ENCODE measurements around the gene SDCBP2. TPM values are rescaled to one million over a fixed set of nuclear protein-coding genes. Genes with fewer than 3 reads are reported as not detected.

The SDCBP2 gene
- total and polyA plus RNA-seq, 2 donors (not counting 1 experiment from before 2014, with no cell fraction given), result 1.2 to 1.3 TPM

DNA sequence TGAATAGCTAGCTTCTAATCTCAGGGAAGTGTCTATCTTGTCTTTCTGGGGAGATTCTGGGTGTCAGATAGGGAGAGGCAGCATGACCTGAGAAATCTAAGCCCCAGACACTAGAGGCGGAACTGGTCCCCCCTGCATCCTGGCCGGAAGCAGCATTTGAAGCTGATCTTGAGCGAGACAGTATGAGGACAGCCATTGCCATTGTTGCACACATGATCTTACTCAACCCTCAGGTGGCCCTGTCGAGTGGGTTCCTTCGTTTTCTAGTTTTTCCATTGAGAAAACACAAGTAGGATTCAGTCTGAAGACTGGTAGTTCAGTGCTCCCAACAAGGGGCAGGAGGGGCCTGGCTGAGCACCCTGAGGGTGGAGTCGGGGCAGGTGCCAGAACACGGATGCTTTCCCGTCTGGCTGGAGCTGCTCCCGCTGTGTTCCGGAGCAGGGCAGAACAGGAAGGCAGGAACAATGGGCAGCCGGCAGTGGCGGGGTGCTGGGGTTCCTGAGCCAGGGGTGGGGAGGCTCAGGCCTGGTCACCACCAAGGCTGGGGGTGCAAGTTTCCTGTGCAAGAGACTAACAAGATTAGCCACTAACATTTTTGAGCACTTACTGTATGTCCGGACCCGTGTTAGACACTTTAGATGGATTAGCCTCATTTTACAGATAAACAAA lies 7.9 kb upstream of the SDCBP2 start:
- TF ChIP-seq EZH2 (IDR thresholded peaks at IDR 0.05; ENCODE audit: borderline replicate concordance, insufficient read depth, low read depth, low read length, poor library complexity, severe bottlenecking), result no peak
- TF ChIP-seq, protein P1, sequence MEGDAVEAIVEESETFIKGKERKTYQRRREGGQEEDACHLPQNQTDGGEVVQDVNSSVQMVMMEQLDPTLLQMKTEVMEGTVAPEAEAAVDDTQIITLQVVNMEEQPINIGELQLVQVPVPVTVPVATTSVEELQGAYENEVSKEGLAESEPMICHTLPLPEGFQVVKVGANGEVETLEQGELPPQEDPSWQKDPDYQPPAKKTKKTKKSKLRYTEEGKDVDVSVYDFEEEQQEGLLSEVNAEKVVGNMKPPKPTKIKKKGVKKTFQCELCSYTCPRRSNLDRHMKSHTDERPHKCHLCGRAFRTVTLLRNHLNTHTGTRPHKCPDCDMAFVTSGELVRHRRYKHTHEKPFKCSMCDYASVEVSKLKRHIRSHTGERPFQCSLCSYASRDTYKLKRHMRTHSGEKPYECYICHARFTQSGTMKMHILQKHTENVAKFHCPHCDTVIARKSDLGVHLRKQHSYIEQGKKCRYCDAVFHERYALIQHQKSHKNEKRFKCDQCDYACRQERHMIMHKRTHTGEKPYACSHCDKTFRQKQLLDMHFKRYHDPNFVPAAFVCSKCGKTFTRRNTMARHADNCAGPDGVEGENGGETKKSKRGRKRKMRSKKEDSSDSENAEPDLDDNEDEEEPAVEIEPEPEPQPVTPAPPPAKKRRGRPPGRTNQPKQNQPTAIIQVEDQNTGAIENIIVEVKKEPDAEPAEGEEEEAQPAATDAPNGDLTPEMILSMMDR (IDR thresholded peaks at IDR 0.05), result no peak
- ATAC-seq (ENCODE audit: low read depth) (no peak), DNase-seq (no peak)
- H3K27ac Mint-ChIP-seq, result no peak overlapping the region
- WGBS (ENCODE audit: insufficient coverage), result 44% methylated on average over 10 of the region's 14 CpGs
- peaks cover 0 to 15% of the 10 kb centered on the region in 2 experiments for H3K36me3 ChIP-seq (replicated peaks in 1 of 2; ENCODE audit: control extremely low read depth in 1 of 2, control insufficient read depth in 1 of 2, extremely low read depth in 1 of 2, insufficient read depth in 2 of 2, low read length in 1 of 2)
- peak overlapping the region; percentile 40 for H3K4me3 Mint-ChIP-seq
- peak overlapping the region; percentile 30 for H3K4me2 ChIP-seq (replicated peaks; ENCODE audit: low read depth, low read length, poor library complexity, severe bottlenecking)
- H3K79me2 ChIP-seq (ENCODE audit: control insufficient read depth, insufficient read depth, low read length), result peaks cover 42% of the 10 kb centered on the region
- H4K20me1 ChIP-seq (ENCODE audit: control insufficient read depth, insufficient read depth, low read length, poor library complexity, severe bottlenecking), result peaks cover 9% of the 10 kb centered on the region
- ChIA-PET POLR2A (no interaction called here), CTCF (interaction anchor here (0.8 kb wide), 1 partner anchor 20 kb away, joined by 3 read pairs; no protein-coding TSS in a partner anchor)
- H3K27me3 Mint-ChIP-seq, result no peaks in the 10 kb centered on the region
- H3K9me3 Mint-ChIP-seq (ENCODE audit: insufficient read depth), result no peaks in the 10 kb centered on the region
- no peak overlapping the region for H2AFZ ChIP-seq (ENCODE audit: insufficient read depth, low read depth, low read length, poor library complexity, severe bottlenecking)
- no peak overlapping the region for H3K4me3 ChIP-seq (ENCODE audit: control extremely low read depth in 1 of 5, extremely low read depth in 1 of 5, insufficient read depth in 1 of 5, low read depth in 2 of 5, low read length in 4 of 5)
- intact Hi-C loops (cut with micrococcal nuclease), result no loop called here
- peaks cover 25% of the 10 kb centered on the region for H3K4me1 Mint-ChIP-seq
- no peak overlapping the region for H3K9ac ChIP-seq (ENCODE audit: low read length)
- H3K9me3 ChIP-seq (ENCODE audit: control extremely low read depth in 1 of 3, control insufficient read depth in 2 of 3, insufficient read depth in 1 of 3, low read length in 2 of 3), result no peaks in the 10 kb centered on the region
- H3K27ac ChIP-seq (ENCODE audit: low read length in 2 of 2), result peak overlapping the region in 1 of 2 donors; percentile 29
- no peaks in the 10 kb centered on the region for H3K27me3 ChIP-seq (replicated peaks in 1 of 4; ENCODE audit: control extremely low read depth in 1 of 4, control insufficient read depth in 3 of 4, insufficient read depth in 4 of 4, low read length in 3 of 4)
- peaks cover 5 to 13% of the 10 kb centered on the region in 2 donors for H3K4me1 ChIP-seq (ENCODE audit: control insufficient read depth in 2 of 2, insufficient read depth in 2 of 2, low read length in 2 of 2)

DNA sequence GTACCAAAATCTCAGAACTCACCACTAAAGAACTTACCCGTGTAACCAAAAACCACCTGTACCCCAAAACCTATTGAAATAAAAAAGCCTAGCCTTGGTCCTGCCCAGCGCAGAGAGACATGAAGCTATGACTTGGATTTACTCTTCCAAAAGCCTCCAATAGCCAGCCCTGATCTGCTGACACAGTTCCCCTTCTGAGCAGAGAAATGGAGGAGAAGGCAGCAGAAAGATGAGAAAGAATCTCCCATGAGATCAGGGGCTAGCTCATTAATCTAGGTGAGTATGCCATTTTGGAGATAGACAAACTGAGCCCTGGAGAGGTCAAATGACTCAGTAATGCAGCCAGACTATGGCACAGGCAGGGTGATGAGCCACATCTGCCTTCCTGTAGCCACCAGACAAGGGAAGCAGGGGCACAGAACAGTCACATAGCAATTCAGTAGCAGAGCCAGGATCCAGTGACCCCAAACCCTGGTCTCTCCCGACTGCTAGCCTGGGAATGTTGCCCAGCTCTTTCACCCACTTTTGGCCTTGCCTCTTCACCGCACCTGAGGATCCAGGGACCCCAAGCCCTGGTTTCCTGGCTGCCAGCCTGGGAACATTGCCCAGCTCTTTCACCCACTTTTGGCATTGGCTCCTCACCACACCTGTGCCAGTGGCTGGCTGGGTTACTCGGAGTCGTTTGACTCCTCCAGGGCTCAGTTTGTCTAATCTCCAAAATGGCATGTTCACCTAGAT lies 7.2 kb upstream of the SDCBP2 start:
- Histone ChIP-seq H3K4me3 (ENCODE audit: control extremely low read depth in 1 of 5, extremely low read depth in 1 of 5, insufficient read depth in 1 of 5, low read depth in 2 of 5, low read length in 4 of 5) (no peak overlapping the region), H3K9me3 (ENCODE audit: control extremely low read depth in 1 of 3, control insufficient read depth in 2 of 3, insufficient read depth in 1 of 3, low read length in 2 of 3) (no peaks in the 10 kb centered on the region), H4K20me1 (ENCODE audit: control insufficient read depth, insufficient read depth, low read length, poor library complexity, severe bottlenecking) (peaks cover 9% of the 10 kb centered on the region), H2AFZ (ENCODE audit: insufficient read depth, low read depth, low read length, poor library complexity, severe bottlenecking) (no peak overlapping the region), H3K4me1 (ENCODE audit: control insufficient read depth in 2 of 2, insufficient read depth in 2 of 2, low read length in 2 of 2) (peaks cover 5 to 13% of the 10 kb centered on the region in 2 donors), H3K79me2 (ENCODE audit: control insufficient read depth, insufficient read depth, low read length) (peaks cover 48% of the 10 kb centered on the region), H3K27me3 (replicated peaks in 1 of 4; ENCODE audit: control extremely low read depth in 1 of 4, control insufficient read depth in 3 of 4, insufficient read depth in 4 of 4, low read length in 3 of 4) (no peaks in the 10 kb centered on the region), H3K36me3 (replicated peaks in 1 of 2; ENCODE audit: control extremely low read depth in 1 of 2, control insufficient read depth in 1 of 2, extremely low read depth in 1 of 2, insufficient read depth in 2 of 2, low read length in 1 of 2) (peaks cover 0 to 20% of the 10 kb centered on the region in 2 experiments), H3K9ac (ENCODE audit: low read length) (no peak overlapping the region), H3K4me2 (replicated peaks; ENCODE audit: low read depth, low read length, poor library complexity, severe bottlenecking) (no peak overlapping the region), H3K27ac (ENCODE audit: low read length in 2 of 2) (no peak overlapping the region)
- POLR2A ChIA-PET, result no interaction called here
- Mint-ChIP-seq H3K4me1 (peaks cover 28% of the 10 kb centered on the region), H3K27ac (no peak overlapping the region), H3K27me3 (no peaks in the 10 kb centered on the region), H3K4me3 (no peak overlapping the region), H3K9me3 (ENCODE audit: insufficient read depth) (no peaks in the 10 kb centered on the region)
- 94% methylated on average over 2 of the region's 6 CpGs for WGBS (ENCODE audit: insufficient coverage)
- no peak for TF ChIP-seq EZH2 (IDR thresholded peaks at IDR 0.05; ENCODE audit: borderline replicate concordance, insufficient read depth, low read depth, low read length, poor library complexity, severe bottlenecking)
- TF ChIP-seq, protein P1 (IDR thresholded peaks at IDR 0.05), result no peak
- no peak for DNase-seq
- intact Hi-C loops (cut with micrococcal nuclease), result no loop called here
- CTCF ChIA-PET, result interaction anchor here (0.8 to 1.6 kb wide), 2 partner anchors 20 to 23 kb away, joined by 3 to 5 read pairs; no protein-coding TSS in a partner anchor
- ATAC-seq (ENCODE audit: low read depth), result no peak
